ENCODE data around the gene PRSS8. TPM values are rescaled to one million over a fixed set of nuclear protein-coding genes. Genes with fewer than 3 reads are reported as not detected.

PRSS8 gene
- polyA plus RNA-seq, 1 donor: 0.09 TPM

DNA sequence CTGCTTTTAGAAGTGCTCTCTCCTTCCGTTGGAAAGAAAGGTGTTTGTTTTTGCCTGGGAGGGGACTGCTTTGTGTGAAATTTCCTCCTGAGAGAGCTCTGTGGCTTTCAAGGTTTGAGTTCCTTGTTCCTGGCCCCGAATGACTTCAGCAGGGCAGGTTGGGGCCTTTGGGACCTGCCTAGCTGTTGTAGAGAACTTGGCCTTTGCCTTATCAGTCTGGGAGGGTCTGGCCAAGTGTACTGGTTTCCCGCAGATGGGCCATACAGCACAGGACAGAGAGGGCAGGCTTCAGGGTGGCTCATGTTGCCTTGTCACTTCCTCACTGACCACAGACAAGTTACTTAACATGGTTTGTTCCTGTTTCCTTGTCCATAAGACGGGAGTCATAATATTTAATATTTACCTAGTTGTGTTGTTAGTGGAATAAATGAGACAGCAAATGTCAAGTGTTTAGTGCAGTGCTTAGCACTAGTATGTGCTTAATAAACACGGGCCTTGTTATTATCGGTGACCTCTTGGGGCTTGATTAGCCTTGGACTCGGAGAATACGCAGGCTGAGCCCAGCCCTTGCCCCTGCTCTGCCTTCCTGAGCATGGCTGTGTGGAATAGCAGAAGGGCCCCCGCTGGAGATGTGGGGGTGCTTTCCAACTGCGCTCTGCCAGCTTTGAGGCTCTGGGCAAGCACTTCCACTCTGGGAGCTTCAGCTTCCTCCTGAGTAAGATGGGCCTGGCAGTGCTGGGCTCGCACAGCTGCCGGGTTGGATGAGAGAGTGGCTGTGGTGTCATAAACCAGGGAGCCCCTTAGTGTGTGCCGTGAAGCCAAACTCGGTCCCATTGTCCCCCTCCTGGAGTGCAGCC, 6.6 kb downstream of the PRSS8 start:
- no peak for DNase-seq (ENCODE audit: low read depth)

- DNase-seq (ENCODE audit: low read depth): no peak
Measured at GRCh38 chr16:31127182-31127581, 8.3 kb downstream of the PRSS8 start.

DNA sequence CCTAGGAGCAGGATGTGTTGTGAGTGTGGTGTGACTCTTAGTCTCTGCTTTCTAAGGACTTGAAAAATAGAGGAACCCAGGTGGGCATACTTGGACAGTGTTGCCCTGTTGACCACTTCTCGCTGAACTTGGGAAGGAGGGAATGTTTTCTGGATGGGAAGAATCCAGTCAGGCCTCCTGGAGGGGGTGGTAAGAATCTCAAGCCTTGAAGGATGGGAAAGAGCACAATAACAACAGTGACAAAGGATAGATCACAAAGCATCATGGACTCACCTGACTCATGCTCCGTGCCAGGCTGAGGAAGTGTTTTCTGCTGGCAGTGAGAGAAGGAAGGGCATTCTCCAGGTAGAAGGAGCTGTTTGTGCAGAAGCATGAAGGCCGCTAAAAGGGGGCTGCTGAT, 9.7 kb downstream of the PRSS8 start:
- DNase-seq (ENCODE audit: low read depth): no peak

- DNase-seq (ENCODE audit: low read depth): no peak
Measured at GRCh38 chr16:31120129-31120528, 15.4 kb downstream of the PRSS8 start.

DNA sequence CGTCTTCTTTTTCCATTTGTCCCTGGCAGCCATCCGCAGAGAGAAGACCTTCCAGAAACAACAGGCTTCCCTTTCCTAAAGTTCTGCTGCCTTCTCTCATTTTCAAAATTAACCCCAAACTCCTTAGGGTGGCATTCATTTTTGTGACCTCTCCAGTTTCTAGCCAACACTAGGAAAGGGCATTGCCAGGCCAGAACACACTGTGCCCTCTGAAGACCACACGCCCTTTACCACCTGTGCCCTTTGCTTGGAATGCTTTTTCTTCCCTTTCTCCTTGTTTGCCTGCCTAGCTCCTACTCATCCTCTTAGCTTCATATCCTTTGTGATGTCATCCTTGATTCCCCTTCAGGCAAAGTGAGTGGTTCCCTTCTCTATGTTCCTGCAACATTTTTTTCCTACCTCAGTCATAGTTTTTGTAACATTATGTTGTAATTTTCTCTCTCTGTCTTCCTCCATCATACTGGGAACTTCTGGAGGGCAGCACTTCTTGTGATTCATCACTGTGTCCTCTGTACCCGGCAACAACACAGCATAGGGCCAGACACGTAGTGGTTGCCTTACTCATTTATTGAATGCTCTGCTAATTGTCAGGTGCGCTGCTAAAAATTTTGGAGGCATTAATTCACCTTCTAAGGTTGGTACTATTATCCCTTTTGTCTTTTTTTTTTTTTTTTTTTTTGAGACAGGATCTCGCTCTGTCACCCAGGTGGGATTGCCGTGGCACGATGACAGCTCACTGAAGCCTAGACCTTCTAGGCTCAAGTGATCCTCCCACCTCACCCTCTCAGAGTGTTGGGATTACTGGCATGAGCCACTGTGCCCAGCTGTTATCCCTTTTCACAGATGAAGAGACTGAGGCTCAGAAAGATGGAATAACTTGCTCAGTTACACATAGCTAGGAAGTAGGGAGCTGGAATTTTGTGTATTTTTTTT, 17.0 kb downstream of the PRSS8 start:
- no peak for DNase-seq (ENCODE audit: low read depth)

DNA sequence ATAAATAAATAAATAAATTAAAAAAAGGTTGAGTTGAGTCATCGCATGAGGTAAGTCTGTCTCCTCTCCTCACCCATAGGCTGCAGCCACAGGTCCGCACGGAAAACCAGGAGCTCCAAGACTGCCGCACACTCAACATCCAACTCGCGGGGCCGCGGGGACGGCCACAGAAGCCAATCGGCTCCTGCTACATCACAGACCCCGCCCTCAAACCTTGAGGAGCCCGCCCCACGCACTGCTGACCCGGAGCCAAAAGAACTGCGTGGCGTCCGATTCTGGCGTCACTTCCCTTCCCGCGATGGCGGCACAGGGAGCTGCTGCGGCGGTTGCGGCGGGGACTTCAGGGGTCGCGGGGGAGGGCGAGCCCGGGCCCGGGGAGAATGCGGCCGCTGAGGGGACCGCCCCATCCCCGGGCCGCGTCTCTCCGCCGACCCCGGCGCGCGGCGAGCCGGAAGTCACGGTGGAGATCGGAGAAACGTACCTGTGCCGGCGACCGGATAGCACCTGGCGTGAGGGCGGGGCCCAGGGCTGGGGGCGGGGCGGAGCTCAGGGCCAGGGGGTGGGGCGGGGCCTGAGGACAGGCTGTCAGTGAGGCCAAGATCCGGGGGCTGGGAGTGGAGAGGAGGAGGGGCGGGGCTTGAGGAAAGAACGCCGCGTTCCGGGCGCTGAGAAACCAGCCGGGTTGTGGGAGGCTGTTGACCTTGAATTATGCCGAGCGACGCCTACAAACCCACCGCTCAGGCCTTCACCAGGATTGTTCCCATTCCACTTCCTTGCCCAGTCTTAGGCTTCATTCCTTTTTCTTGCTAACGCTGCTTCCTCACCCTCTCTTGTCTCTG, 17.9 kb downstream of the PRSS8 start, which contains the start of gene KAT8:
Gene KAT8 (plus strand): TSS at position 281 of the 839 bp plus-strand sequence. CDS start 18 bp downstream, at position 299.
- DNase-seq (ENCODE audit: low read depth): peak; percentile 90

- no peak for DNase-seq (ENCODE audit: low read depth)
Measured at GRCh38 chr16:31114468-31114867, 21.1 kb downstream of the PRSS8 start.

- DNase-seq (ENCODE audit: low read depth): no peak
Measured at GRCh38 chr16:31113121-31114120, 22.1 kb downstream of the PRSS8 start.

DNA sequence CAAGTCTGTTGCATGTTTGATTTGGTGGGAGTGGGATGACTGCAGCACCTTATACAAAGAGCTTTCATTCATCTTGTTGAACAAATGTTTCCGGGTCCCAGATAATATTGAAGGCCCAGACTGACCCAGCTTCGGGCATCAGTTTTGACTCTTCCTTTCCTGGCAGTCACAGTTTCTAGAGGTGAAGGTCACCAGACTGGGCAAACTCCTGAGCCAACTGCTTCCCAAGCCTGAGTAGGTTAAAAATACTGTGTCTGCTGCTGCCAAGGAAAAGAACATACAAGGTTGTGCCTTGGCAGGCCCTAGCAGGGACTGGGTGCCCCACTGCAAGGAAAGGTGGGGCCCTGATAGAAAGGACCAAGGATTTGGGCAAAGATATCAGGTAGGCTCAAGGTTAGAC, 22.8 kb downstream of the PRSS8 start:
- no peak for DNase-seq (ENCODE audit: low read depth)

GRCh38 chr16:31111881-31112466, 23.6 kb downstream of the PRSS8 start:
- DNase-seq (ENCODE audit: low read depth): no peak

DNA sequence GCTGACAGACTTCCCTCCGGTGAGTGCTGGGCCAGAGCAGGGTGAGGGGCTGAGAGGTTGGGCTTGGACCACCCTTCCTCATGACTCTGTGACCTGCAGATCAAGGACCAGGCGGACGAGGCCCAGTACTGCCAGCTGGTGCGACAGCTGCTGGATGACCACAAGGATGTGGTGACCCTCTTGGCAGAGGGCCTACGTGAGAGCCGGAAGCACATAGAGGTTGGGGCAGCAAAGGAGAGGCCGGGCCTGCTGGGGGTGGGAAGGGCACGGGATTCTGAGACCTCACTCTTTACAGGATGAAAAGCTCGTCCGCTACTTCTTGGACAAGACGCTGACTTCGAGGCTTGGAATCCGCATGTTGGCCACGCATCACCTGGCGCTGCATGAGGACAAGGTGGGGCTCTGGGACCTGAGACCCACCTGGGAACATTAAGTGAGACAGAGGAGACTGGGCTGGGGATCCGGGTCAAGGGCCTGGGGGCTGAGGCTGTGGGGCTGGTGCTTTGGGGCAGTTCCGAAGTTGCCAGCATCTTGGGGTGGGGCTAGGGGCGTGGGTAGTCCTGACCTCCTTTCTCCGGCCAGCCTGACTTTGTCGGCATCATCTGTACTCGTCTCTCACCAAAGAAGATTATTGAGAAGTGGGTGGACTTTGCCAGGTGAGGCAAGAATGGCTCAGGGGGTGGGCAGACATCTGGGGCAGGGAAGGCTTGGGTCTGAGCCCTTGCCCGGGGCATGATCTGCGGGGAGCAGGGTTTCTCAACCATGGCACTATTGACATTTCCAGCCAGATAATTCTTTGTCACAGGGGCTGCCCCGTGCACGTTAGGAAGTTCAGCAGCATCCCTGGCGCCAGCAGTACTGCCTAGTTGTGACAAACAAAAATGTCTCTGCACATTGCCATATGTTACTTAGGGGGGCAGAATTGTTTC, 25.2 kb downstream of the PRSS8 start:
- DNase-seq (ENCODE audit: low read depth): no peak

DNA sequence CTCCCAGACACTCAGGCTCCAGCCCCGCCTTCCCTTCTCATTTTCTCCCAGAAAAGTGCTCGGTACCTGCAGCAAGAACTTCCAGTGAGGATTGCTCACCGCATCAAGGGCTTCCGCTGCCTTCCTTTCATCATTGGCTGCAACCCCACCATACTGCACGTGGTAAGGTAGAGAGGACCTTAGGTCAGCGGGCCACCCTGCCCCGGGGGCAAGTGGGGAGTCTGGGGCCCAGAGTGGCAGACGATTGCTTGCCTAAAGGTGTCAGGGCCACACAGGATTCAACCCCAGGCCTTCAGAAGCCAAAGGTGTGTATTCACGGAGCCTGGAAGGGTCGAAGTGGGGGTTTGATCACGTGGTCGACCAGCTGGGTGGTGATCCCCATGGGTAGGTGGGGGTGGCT, 25.9 kb downstream of the PRSS8 start:
- no peak for DNase-seq (ENCODE audit: low read depth)

GRCh38 chr16:31108794-31109558, 26.6 kb downstream of the PRSS8 start:
- no peak for DNase-seq (ENCODE audit: low read depth)

- no peak for DNase-seq (ENCODE audit: low read depth)
Measured at GRCh38 chr16:31108035-31108793, 27.3 kb downstream of the PRSS8 start, which contains the start of gene BCKDK. Gene BCKDK, plus strand, starts transcription at chr16:31108386. Its CDS starts 838 bp downstream, at chr16:31109224.

- no peak for DNase-seq (ENCODE audit: low read depth)
Measured at GRCh38 chr16:31107465-31107867, 28.1 kb downstream of the PRSS8 start.

GRCh38 chr16:31106509-31107464, 28.7 kb downstream of the PRSS8 start:
- no peak for DNase-seq (ENCODE audit: low read depth)

All from forelimb muscle (tissue), 1 donor.